H9 (cell line): Measurements from ENCODE around the gene CERCAM. TPM values are rescaled to one million over a fixed set of nuclear protein-coding genes. Genes with fewer than 3 reads are reported as not detected.

Experiments used
- DNase-seq: peaks from one replicate; pipeline ENCODE4 v3.0.0-alpha.2; 2017
- H2AFZ ChIP-seq: one replicate; pipeline ENCODE4 v1.6.1; 2013; ENCODE audit warnings: mild to moderate bottlenecking, low read length, control low read depth, moderate library complexity
- H2AK5ac ChIP-seq: 2 replicates; pipeline ENCODE4 v1.6.1; 2013; ENCODE audit warnings: low read length, control low read depth, mixed read lengths; ENCODE audit not compliant: insufficient read length
- H2BK120ac ChIP-seq: one replicate; pipeline ENCODE4 v1.6.1; 2013; ENCODE audit warnings: low read depth, mild to moderate bottlenecking, low read length, control low read depth, inconsistent platforms; ENCODE audit not compliant: poor library complexity, severe bottlenecking
- H2BK12ac ChIP-seq: 2 replicates; pipeline ENCODE4 v1.6.1; 2013; ENCODE audit warnings: low read length, control low read depth, mixed read lengths, low read depth; ENCODE audit not compliant: insufficient read length
- H2BK15ac ChIP-seq: 2 replicates; pipeline ENCODE4 v1.6.1; 2013; ENCODE audit warnings: low read depth, low read length, control low read depth
- H2BK20ac ChIP-seq: one replicate; pipeline ENCODE4 v1.6.1; 2013; ENCODE audit warnings: low read depth, mild to moderate bottlenecking, low read length, control low read depth, inconsistent platforms; ENCODE audit not compliant: poor library complexity, severe bottlenecking
- H2BK5ac ChIP-seq: 2 replicates; pipeline ENCODE4 v1.6.1; 2013; ENCODE audit warnings: low read length, control low read depth, mixed read lengths; ENCODE audit not compliant: insufficient read length
- H3K14ac ChIP-seq: 2 replicates; pipeline ENCODE4 v1.6.1; 2013; ENCODE audit warnings: low read length, control low read depth; ENCODE audit not compliant: insufficient read depth
- H3K18ac ChIP-seq: 2 replicates; pipeline ENCODE4 v1.6.1; 2013; ENCODE audit warnings: low read depth, mild to moderate bottlenecking, mixed read lengths, low read length, control low read depth; ENCODE audit not compliant: insufficient read length
- H3K23ac ChIP-seq: 2 replicates; pipeline ENCODE4 v1.6.1; 2013; ENCODE audit warnings: low read length, control low read depth, mixed read lengths, low read depth; ENCODE audit not compliant: insufficient read length
- H3K23me2 ChIP-seq: 2 replicates; pipeline ENCODE4 v1.6.1; 2013; ENCODE audit warnings: low read depth, mild to moderate bottlenecking, mixed read lengths, low read length, control low read depth; ENCODE audit not compliant: insufficient read length, poor library complexity, severe bottlenecking
- H3K27ac ChIP-seq: 2 replicates; pipeline ENCODE4 v1.5.1; 2013; ENCODE audit warnings: low read length, control low read depth, mixed read lengths, low read depth; ENCODE audit not compliant: insufficient read length
- H3K27me3 ChIP-seq: 2 replicates; pipeline ENCODE4 v1.6.1; 2013; ENCODE audit warnings: low read length, control low read depth, inconsistent platforms; ENCODE audit not compliant: insufficient read depth
- H3K4ac ChIP-seq: 2 replicates; pipeline ENCODE4 v1.6.1; 2013; ENCODE audit warnings: low read depth, mild to moderate bottlenecking, control low read depth, inconsistent platforms, low read length, moderate library complexity
- H3K4me1 ChIP-seq: 2 replicates; pipeline ENCODE4 v1.6.1; 2013; ENCODE audit warnings: low read length, control low read depth, inconsistent platforms; ENCODE audit not compliant: insufficient read depth
- H3K4me2 ChIP-seq: 2 replicates; pipeline ENCODE4 v1.6.1; 2013; ENCODE audit warnings: low read length, control low read depth, mixed read lengths; ENCODE audit not compliant: insufficient read length, insufficient read depth
- H3K56ac ChIP-seq: 2 replicates; pipeline ENCODE4 v1.6.1; 2013; ENCODE audit warnings: low read depth, mild to moderate bottlenecking, mixed read lengths, low read length, control low read depth; ENCODE audit not compliant: insufficient read length
- H3K79me1 ChIP-seq: 2 replicates; pipeline ENCODE4 v1.6.1; 2013; ENCODE audit warnings: low read depth, mild to moderate bottlenecking, moderate library complexity, low read length, control low read depth, inconsistent platforms; ENCODE audit not compliant: insufficient read depth, poor library complexity, severe bottlenecking
- H3K79me2 ChIP-seq: 2 replicates; pipeline ENCODE4 v1.6.1; 2013; ENCODE audit warnings: low read length, control low read depth, inconsistent platforms; ENCODE audit not compliant: insufficient read depth
- H3K9ac ChIP-seq: 2 replicates; pipeline ENCODE4 v1.6.1; 2013; ENCODE audit warnings: low read length, control low read depth, mixed read lengths; ENCODE audit not compliant: insufficient read length; ENCODE audit errors: extremely low read depth
- H3K9me3 ChIP-seq: one replicate; pipeline ENCODE4 v1.6.1; 2013; ENCODE audit warnings: low read depth, low read length, inconsistent platforms; ENCODE audit not compliant: control insufficient read depth
- H3T11ph ChIP-seq: one replicate; pipeline ENCODE4 v1.6.1; 2013; ENCODE audit warnings: mild to moderate bottlenecking, low read length, control low read depth, inconsistent platforms
- H4K20me1 ChIP-seq: one replicate; pipeline ENCODE4 v1.6.1; 2013; ENCODE audit not compliant: control insufficient read depth, insufficient read length, insufficient read depth
- H4K5ac ChIP-seq: 2 replicates; pipeline ENCODE4 v1.6.1; 2013; ENCODE audit warnings: low read depth, mild to moderate bottlenecking, mixed read lengths, low read length, control low read depth; ENCODE audit not compliant: insufficient read length
- H4K8ac ChIP-seq: replicated peaks from 2 replicates; pipeline ENCODE4 v1.6.1; 2013; ENCODE audit warnings: low read length, control low read depth, mixed read lengths, low read depth; ENCODE audit not compliant: insufficient read length
- H4K91ac ChIP-seq: 2 replicates; pipeline ENCODE4 v1.6.1; 2013; ENCODE audit warnings: low read depth, mild to moderate bottlenecking, moderate library complexity, mixed read lengths, low read length, control low read depth; ENCODE audit not compliant: insufficient read length
- H3K27ac Mint-ChIP-seq, 3 experiments: 2 replicates in 2 of 3; 3 replicates in 1 of 3; pipeline ENCODE4 v1.8.0; 2020 to 2021; ENCODE audit warnings: mixed read lengths in 3 of 3, mild to moderate bottlenecking in 1 of 3, moderate library complexity in 1 of 3
- H3K27me3 Mint-ChIP-seq: 2 replicates; pipeline ENCODE4 v1.8.0; 2021; ENCODE audit warnings: low read depth, mild to moderate bottlenecking, moderate library complexity, mixed read lengths
- H3K36me3 Mint-ChIP-seq, 3 experiments: 2 replicates in 2 of 3; 3 replicates in 1 of 3; pipeline ENCODE4 v1.8.0; 2020 to 2021; ENCODE audit warnings: low read depth in 3 of 3, mixed read lengths in 3 of 3; ENCODE audit not compliant: insufficient read depth in 1 of 3
- H3K4me1 Mint-ChIP-seq, 2 experiments: 2 replicates each; pipeline ENCODE4 v1.8.0; 2020; ENCODE audit warnings: mixed read lengths in 2 of 2
- H3K4me3 Mint-ChIP-seq, 2 experiments: 2 replicates in 1 of 2; 3 replicates in 1 of 2; pipeline ENCODE4 v1.8.0; 2020 to 2021; ENCODE audit warnings: mild to moderate bottlenecking in 2 of 2, mixed read lengths in 2 of 2, moderate library complexity in 1 of 2
- H3K9me3 Mint-ChIP-seq, 2 experiments: 2 replicates in 1 of 2; 3 replicates in 1 of 2; pipeline ENCODE4 v1.8.0; 2020; ENCODE audit warnings: mild to moderate bottlenecking in 2 of 2, mixed read lengths in 2 of 2, moderate library complexity in 1 of 2
- WGBS: extraction: QIAGEN DNeasy Blood & Tissue Kit; methylation state at CpG from one replicate; pipeline ENCODE4 v1.1.7; 2013; ENCODE audit warnings: missing lambda C conversion rate, low lambda C conversion rate, mixed read lengths; ENCODE audit not compliant: insufficient read length; ENCODE audit errors: extremely low coverage; 5-methylcytosine and 5-hydroxymethylcytosine counted together
- total RNA-seq: library from RNA; stranded (reverse); gene quantifications from 2 replicates; pipeline ENCODE4 v1.2.1, GENCODE V29; 2021
- TF ChIP-seq, protein P1 (sequence below): fragments of 200-600 bp; sonication (generic); conservative IDR thresholded peaks from 3 replicates; pipeline ENCODE4 v1.8.0; 2021; ENCODE audit warnings: antibody characterized with exemption, mild to moderate bottlenecking

CERCAM gene
- total RNA-seq, 1 experiment from 2014 or later, result 5.4 TPM

DNA sequence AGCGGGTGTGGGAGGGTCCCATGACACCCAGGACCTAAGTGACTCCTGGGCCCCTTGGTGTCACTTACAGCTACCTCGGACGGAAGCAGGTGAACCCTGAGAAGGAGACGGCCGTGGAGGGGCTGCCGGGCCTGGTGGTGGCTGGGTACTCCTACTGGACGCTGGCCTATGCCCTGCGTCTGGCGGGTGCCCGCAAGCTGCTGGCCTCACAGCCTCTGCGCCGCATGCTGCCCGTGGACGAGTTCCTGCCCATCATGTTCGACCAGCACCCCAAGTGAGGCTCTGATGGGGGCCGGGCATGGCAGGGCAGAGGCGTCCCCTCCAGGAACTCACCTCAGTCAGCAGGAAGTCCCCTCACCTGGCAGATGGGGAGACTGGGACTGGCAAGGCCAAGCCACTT, 13.7 kb downstream of the CERCAM start:
- H3K18ac ChIP-seq, result no peak overlapping the region
- Mint-ChIP-seq H3K27ac (no peak overlapping the region), H3K4me3 (no peak overlapping the region), H3K27me3 (no peaks in the 10 kb centered on the region; the same call in none of the 2 replicates), H3K9me3 (no peaks in the 10 kb centered on the region), H3K4me1 (peaks cover under 1 to 5% of the 10 kb centered on the region in 2 experiments; a peak in 1 of 4 replicates), H3K36me3 (no peaks in the 10 kb centered on the region)
- no peaks in the 10 kb centered on the region for H3K23me2 ChIP-seq
- H3K56ac ChIP-seq, result no peak overlapping the region
- no peak overlapping the region for H2BK120ac ChIP-seq
- H2BK15ac ChIP-seq, result no peak overlapping the region
- no peaks in the 10 kb centered on the region for H3K79me1 ChIP-seq
- TF ChIP-seq, protein P1, sequence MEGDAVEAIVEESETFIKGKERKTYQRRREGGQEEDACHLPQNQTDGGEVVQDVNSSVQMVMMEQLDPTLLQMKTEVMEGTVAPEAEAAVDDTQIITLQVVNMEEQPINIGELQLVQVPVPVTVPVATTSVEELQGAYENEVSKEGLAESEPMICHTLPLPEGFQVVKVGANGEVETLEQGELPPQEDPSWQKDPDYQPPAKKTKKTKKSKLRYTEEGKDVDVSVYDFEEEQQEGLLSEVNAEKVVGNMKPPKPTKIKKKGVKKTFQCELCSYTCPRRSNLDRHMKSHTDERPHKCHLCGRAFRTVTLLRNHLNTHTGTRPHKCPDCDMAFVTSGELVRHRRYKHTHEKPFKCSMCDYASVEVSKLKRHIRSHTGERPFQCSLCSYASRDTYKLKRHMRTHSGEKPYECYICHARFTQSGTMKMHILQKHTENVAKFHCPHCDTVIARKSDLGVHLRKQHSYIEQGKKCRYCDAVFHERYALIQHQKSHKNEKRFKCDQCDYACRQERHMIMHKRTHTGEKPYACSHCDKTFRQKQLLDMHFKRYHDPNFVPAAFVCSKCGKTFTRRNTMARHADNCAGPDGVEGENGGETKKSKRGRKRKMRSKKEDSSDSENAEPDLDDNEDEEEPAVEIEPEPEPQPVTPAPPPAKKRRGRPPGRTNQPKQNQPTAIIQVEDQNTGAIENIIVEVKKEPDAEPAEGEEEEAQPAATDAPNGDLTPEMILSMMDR, result no peak
- H4K91ac ChIP-seq, result no peak overlapping the region
- H3K4me2 ChIP-seq, result no peak overlapping the region
- H3K23ac ChIP-seq, result no peak overlapping the region
- H3T11ph ChIP-seq, result no peak overlapping the region
- no peaks in the 10 kb centered on the region for H3K79me2 ChIP-seq
- H4K5ac ChIP-seq, result no peak overlapping the region
- H2BK12ac ChIP-seq, result no peak overlapping the region
- no peaks in the 10 kb centered on the region for H3K27me3 ChIP-seq
- no peak overlapping the region for H2BK20ac ChIP-seq
- no peak overlapping the region for H3K27ac ChIP-seq
- H2AFZ ChIP-seq, result no peak overlapping the region
- no peaks in the 10 kb centered on the region for H4K20me1 ChIP-seq
- no peak overlapping the region for H2BK5ac ChIP-seq
- no peaks in the 10 kb centered on the region for H3K9me3 ChIP-seq
- H4K8ac ChIP-seq, result no peak overlapping the region
- no peak for DNase-seq
- H3K9ac ChIP-seq, result no peak overlapping the region
- WGBS, result no CpG with 5 or more reads among the region's 17 CpGs
- no peak overlapping the region for H2AK5ac ChIP-seq
- H3K14ac ChIP-seq, result no peak overlapping the region
- no peaks in the 10 kb centered on the region for H3K4me1 ChIP-seq
- no peak overlapping the region for H3K4ac ChIP-seq
